Upper lobe of left lung (tissue), 6 donors: Measurements from ENCODE around the gene ATXN7L1. TPM values are rescaled to one million over a fixed set of nuclear protein-coding genes. Genes with fewer than 3 reads are reported as not detected.
A peak's percentile ranks its signal among the peaks of the same experiment; 100 is the strongest.

Experiments
- ATAC-seq, 2 donors: fragments of 200-7000 bp; cut with Tn5 transposase; one replicate each; pipeline ENCODE4 v1.9.1; 2022; ENCODE audit warnings: mild to moderate bottlenecking in 2 of 2, moderate library complexity in 2 of 2; ENCODE audit not compliant: low FRiP score in 2 of 2
- DNase-seq, 2 donors: peaks; one replicate each; pipeline ENCODE4 v3.0.0-alpha.2; 2019 to 2020
- H3K27ac ChIP-seq, 4 donors: fragments of 200-600 bp; sonication (generic); one replicate each; pipeline ENCODE4 v1.5.1; 2016 to 2019
- H3K27me3 ChIP-seq, 4 donors: fragments of 200-600 bp; sonication (generic); one replicate each; pipeline ENCODE4 v1.5.1; 2017 to 2019
- H3K36me3 ChIP-seq, 4 donors: fragments of 200-600 bp; sonication (generic); one replicate each; pipeline ENCODE4 v1.5.1; 2016 to 2019
- H3K4me1 ChIP-seq, 4 donors: fragments of 200-600 bp; sonication (generic); one replicate each; pipeline ENCODE4 v1.5.1; 2018 to 2019
- H3K4me3 ChIP-seq, 4 donors: fragments of 200-600 bp; sonication (generic); one replicate each; pipeline ENCODE4 v1.5.1; 2017 to 2019; ENCODE audit warnings: mild to moderate bottlenecking in 2 of 4, moderate library complexity in 1 of 4
- H3K9me3 ChIP-seq, 4 donors: fragments of 200-600 bp; sonication (generic); one replicate each; pipeline ENCODE4 v1.5.1; 2018 to 2019
- CTCF ChIP-seq, 6 experiments: fragments of 450-650 bp in 4 of 6; fragments of 200-600 bp in 2 of 6; sonication (generic) in 2 of 6; IDR thresholded peaks; one replicate each; pipeline ENCODE4 v1.5.1; 2016 to 2019; ENCODE audit warnings: antibody characterized with exemption in 6 of 6
- EP300 ChIP-seq, 4 donors: sonication (generic); formaldehyde crosslinking; IDR thresholded peaks; one replicate each; pipeline ENCODE4 v1.5.1; 2017; ENCODE audit warnings: antibody characterized with exemption in 4 of 4, control low read depth in 2 of 4
- POLR2A ChIP-seq, 4 donors: fragments of 450-650 bp; IDR thresholded peaks; one replicate each; pipeline ENCODE4 v1.5.1; 2016 to 2017; ENCODE audit warnings: antibody characterized with exemption in 4 of 4, mild to moderate bottlenecking in 2 of 4
- POLR2AphosphoS5 ChIP-seq, 2 donors: sonication (generic); formaldehyde crosslinking; IDR thresholded peaks; one replicate each; pipeline ENCODE4 v1.5.1; 2017; ENCODE audit warnings: antibody characterized with exemption in 2 of 2
- WGBS, 2 donors: methylation state at CpG; one replicate each; pipeline ENCODE4 v1.1.5; 2017 to 2018; 5-methylcytosine and 5-hydroxymethylcytosine counted together
- total RNA-seq, 6 donors: library from RNA; depleted of rRNA in 4 of 6; stranded (reverse); fragments of >200 nt in 4 of 6; gene quantifications; one replicate each; pipeline versions ENCODE4 v1.1.0 to v1.2.1, GENCODE V29; 2016 to 2021
- donor health status: DM: no; HTN: no; CAD: no; lungs with moderate emphysema.
- donor health status: DM: no; HTN: yes; CAD: no; lungs with severe emphysema.

Gene ATXN7L1
- total RNA-seq, 6 donors from 2014 or later: 7.1 to 43.0 (median 13.4) TPM

- 87 to 95% methylated on average over 2 to 4 of the region's 4 CpGs for WGBS, 2 donors
- Histone ChIP-seq H3K36me3 (no peaks in the 10 kb centered on the region), H3K4me3 (no peak overlapping the region), H3K27me3 (no peaks in the 10 kb centered on the region), H3K4me1 (peaks cover 0 to 5% (median 0%) of the 10 kb centered on the region in 4 donors), H3K9me3 (no peaks in the 10 kb centered on the region), H3K27ac (no peak overlapping the region)
- ATAC-seq: no peak
- no peak for DNase-seq
- TF ChIP-seq POLR2A (IDR thresholded peaks at IDR 0.05) (no peak), POLR2AphosphoS5 (IDR thresholded peaks at IDR 0.05) (no peak), CTCF (IDR thresholded peaks at IDR 0.05) (no peak), EP300 (IDR thresholded peaks at IDR 0.05) (no peak)
Observed at GRCh38 chr7:105799006-105799405, 77.4 kb downstream of the ATXN7L1 start.

GRCh38 chr7:105797652-105798051, 78.7 kb downstream of the ATXN7L1 start:
- Histone ChIP-seq H3K4me3 (no peak overlapping the region), H3K36me3 (no peaks in the 10 kb centered on the region), H3K27me3 (no peaks in the 10 kb centered on the region), H3K27ac (no peak overlapping the region), H3K4me1 (peaks cover 0 to 5% (median 0%) of the 10 kb centered on the region in 4 donors), H3K9me3 (no peaks in the 10 kb centered on the region)
- no peak for TF ChIP-seq POLR2AphosphoS5 (IDR thresholded peaks at IDR 0.05)
- 89 to 91% methylated on average over 7 of the region's 7 CpGs for WGBS, 2 donors
- ATAC-seq: no peak
- no peak for DNase-seq

GRCh38 chr7:105796365-105796764, 80.0 kb downstream of the ATXN7L1 start:
- 95 to 100% methylated on average over 2 of the region's 2 CpGs for whole genome bisulfite sequencing, 2 donors
- DNase-seq (no peak), ATAC-seq (no peak)
- no peaks in the 10 kb centered on the region for H3K36me3 ChIP-seq
- H3K27ac ChIP-seq: no peak overlapping the region
- H3K4me3 ChIP-seq: no peak overlapping the region
- H3K4me1 ChIP-seq: peaks cover 0 to 5% (median 0%) of the 10 kb centered on the region in 4 donors
- H3K27me3 ChIP-seq: no peaks in the 10 kb centered on the region
- no peaks in the 10 kb centered on the region for H3K9me3 ChIP-seq
- no peak for TF ChIP-seq CTCF (IDR thresholded peaks at IDR 0.05)
- no peak for TF ChIP-seq EP300 (IDR thresholded peaks at IDR 0.05)
- no peak for TF ChIP-seq POLR2A (IDR thresholded peaks at IDR 0.05)
- no peak for TF ChIP-seq POLR2AphosphoS5 (IDR thresholded peaks at IDR 0.05)

- Histone ChIP-seq H3K36me3 (no peaks in the 10 kb centered on the region), H3K4me1 (no peaks in the 10 kb centered on the region), H3K27me3 (no peaks in the 10 kb centered on the region), H3K27ac (peak overlapping the region in 3 of 4 donors; percentile 15 to 69 (median 44)), H3K4me3 (no peak overlapping the region), H3K9me3 (no peaks in the 10 kb centered on the region)
- no peak for ATAC-seq
- TF ChIP-seq POLR2A (IDR thresholded peaks at IDR 0.05) (no peak), CTCF (IDR thresholded peaks at IDR 0.05) (no peak), POLR2AphosphoS5 (IDR thresholded peaks at IDR 0.05) (no peak), EP300 (IDR thresholded peaks at IDR 0.05) (no peak)
- 54 to 61% methylated on average over 8 of the region's 8 CpGs for WGBS, 2 donors
- DNase-seq: no peak
Observed at GRCh38 chr7:105794741-105795729, 81.4 kb downstream of the ATXN7L1 start.

- peaks cover 0 to 8% (median 2%) of the 10 kb centered on the region in 4 donors for H3K36me3 ChIP-seq
- no peak overlapping the region for H3K27ac ChIP-seq
- no peak for TF ChIP-seq EP300 (IDR thresholded peaks at IDR 0.05)
- no peak for TF ChIP-seq CTCF (IDR thresholded peaks at IDR 0.05)
- no peak for TF ChIP-seq POLR2A (IDR thresholded peaks at IDR 0.05)
- no peak for TF ChIP-seq POLR2AphosphoS5 (IDR thresholded peaks at IDR 0.05)
- no peaks in the 10 kb centered on the region for H3K9me3 ChIP-seq
- DNase-seq (no peak), ATAC-seq (no peak)
- H3K4me1 ChIP-seq: no peaks in the 10 kb centered on the region
- no peaks in the 10 kb centered on the region for H3K27me3 ChIP-seq
- WGBS, 2 donors: 86 to 91% methylated on average over 8 of the region's 8 CpGs
- no peak overlapping the region for H3K4me3 ChIP-seq
Observed at GRCh38 chr7:105792488-105793370, 83.7 kb downstream of the ATXN7L1 start.
